Naive thymus-derived CD4-positive, alpha-beta T cell (primary cell): ENCODE data around the gene RARRES2. TPM values are rescaled to one million over a fixed set of nuclear protein-coding genes. Genes with fewer than 3 reads are reported as not detected.
A peak's percentile ranks its signal among the peaks of the same experiment; 100 is the strongest.

Experiments used
- ATAC-seq: fragments of 150-1000 bp; cut with Tn5 transposase; 2 replicates; pipeline ENCODE4 v1.10.0; 2021; ENCODE audit warnings: mild to moderate bottlenecking, moderate library complexity
- CTCF ChIA-PET: fragments of 350-600 bp; sonication (Branson Sonifier 250); formaldehyde crosslinking; loops from one replicate; lab custom pipeline; 2021; ENCODE audit warnings: antibody characterized with exemption; lab: Charles Lee
- POLR2A ChIA-PET: fragments of 350-600 bp; sonication (Branson Sonifier 250); formaldehyde crosslinking; loops from one replicate; lab custom pipeline; 2021; ENCODE audit warnings: antibody characterized with exemption, inconsistent platforms; lab: Charles Lee
- DNase-seq, 9 donors: peaks; one replicate each; pipeline versions ENCODE4 v3.0.0 to v3.0.0-alpha.2; 2020 to 2022; ENCODE audit warnings: mixed read lengths in 1 of 9
- H3K27ac ChIP-seq: one replicate; pipeline ENCODE4 v1.7.0; 2013; ENCODE audit warnings: mild to moderate bottlenecking, low read depth, low read length, moderate library complexity
- H3K27me3 ChIP-seq, 2 donors: one replicate each; pipeline ENCODE4 v1.7.0; 2013; ENCODE audit warnings: low read length in 2 of 2, mild to moderate bottlenecking in 2 of 2, moderate library complexity in 2 of 2; ENCODE audit not compliant: control insufficient read depth in 2 of 2, insufficient read depth in 2 of 2
- H3K36me3 ChIP-seq, 3 experiments: 1 replicate in 2 of 3; 2 replicates in 1 of 3; pipeline ENCODE4 v1.7.0; 2013; ENCODE audit warnings: low read length in 3 of 3, mild to moderate bottlenecking in 3 of 3, moderate library complexity in 1 of 3; ENCODE audit not compliant: insufficient read depth in 3 of 3, control insufficient read depth in 2 of 3
- H3K4me1 ChIP-seq, 2 donors: one replicate each; pipeline ENCODE4 v1.7.0; 2013; ENCODE audit warnings: low read length in 2 of 2, mild to moderate bottlenecking in 2 of 2, moderate library complexity in 1 of 2; ENCODE audit not compliant: control insufficient read depth in 2 of 2, insufficient read depth in 2 of 2
- H3K4me3 ChIP-seq: 2 replicates; pipeline ENCODE4 v1.7.0; 2013; ENCODE audit warnings: mild to moderate bottlenecking, low read length
- H3K9me3 ChIP-seq, 3 experiments: 1 replicate in 2 of 3; 2 replicates in 1 of 3; pipeline ENCODE4 v1.7.0; 2013; ENCODE audit warnings: low read length in 3 of 3; ENCODE audit not compliant: control insufficient read depth in 2 of 3
- H3K27ac Mint-ChIP-seq, 9 donors: one replicate each; pipeline ENCODE4 v1.8.0; 2020 to 2022; ENCODE audit warnings: mixed read lengths in 9 of 9, mild to moderate bottlenecking in 8 of 9, moderate library complexity in 5 of 9, inconsistent platforms in 2 of 9
- H3K27me3 Mint-ChIP-seq, 5 donors: one replicate each; pipeline ENCODE4 v1.8.0; 2021 to 2022; ENCODE audit warnings: mixed read lengths in 5 of 5, mild to moderate bottlenecking in 1 of 5
- H3K36me3 Mint-ChIP-seq, 5 donors: one replicate each; pipeline ENCODE4 v1.8.0; 2020 to 2022; ENCODE audit warnings: mixed read lengths in 5 of 5, mild to moderate bottlenecking in 3 of 5, inconsistent platforms in 1 of 5
- H3K4me1 Mint-ChIP-seq, 7 donors: one replicate each; pipeline ENCODE4 v1.8.0; 2020 to 2022; ENCODE audit warnings: mixed read lengths in 7 of 7, mild to moderate bottlenecking in 3 of 7, inconsistent platforms in 1 of 7
- H3K4me3 Mint-ChIP-seq, 10 donors: one replicate each; pipeline ENCODE4 v1.8.0; 2020 to 2022; ENCODE audit warnings: mild to moderate bottlenecking in 10 of 10, mixed read lengths in 10 of 10, moderate library complexity in 6 of 10, inconsistent platforms in 2 of 10
- H3K9me3 Mint-ChIP-seq, 11 donors: one replicate each; pipeline ENCODE4 v1.8.0; 2020 to 2022; ENCODE audit warnings: mixed read lengths in 11 of 11, mild to moderate bottlenecking in 4 of 11, inconsistent platforms in 1 of 11, moderate library complexity in 1 of 11
- intact Hi-C, 2 donors: fragments of 100-400 bp; cut with micrococcal nuclease; formaldehyde crosslinking; loops; one replicate each; pipeline ENCODE4 v1.15.1; 2023
- polyA plus RNA-seq, 2 donors: library from polyadenylated mRNA; unstranded; fragments of 300-500 nt; fragmentation: Illumina TruSeq; gene quantifications; one replicate each; pipeline ENCODE4 v1.2.3, GENCODE V29; 2021
- total RNA-seq, 6 experiments: library from RNA in 5 of 6; stranded (reverse) in 5 of 6; gene quantifications; 1 replicate in 5 of 6; 2 replicates in 1 of 6; pipeline ENCODE4 v1.2.3 and lab custom pipeline; 2021 to 2026

Gene RARRES2
- total and polyA plus RNA-seq, 7 experiments from 2014 or later = 0.38 TPM; not detected in 6

DNA sequence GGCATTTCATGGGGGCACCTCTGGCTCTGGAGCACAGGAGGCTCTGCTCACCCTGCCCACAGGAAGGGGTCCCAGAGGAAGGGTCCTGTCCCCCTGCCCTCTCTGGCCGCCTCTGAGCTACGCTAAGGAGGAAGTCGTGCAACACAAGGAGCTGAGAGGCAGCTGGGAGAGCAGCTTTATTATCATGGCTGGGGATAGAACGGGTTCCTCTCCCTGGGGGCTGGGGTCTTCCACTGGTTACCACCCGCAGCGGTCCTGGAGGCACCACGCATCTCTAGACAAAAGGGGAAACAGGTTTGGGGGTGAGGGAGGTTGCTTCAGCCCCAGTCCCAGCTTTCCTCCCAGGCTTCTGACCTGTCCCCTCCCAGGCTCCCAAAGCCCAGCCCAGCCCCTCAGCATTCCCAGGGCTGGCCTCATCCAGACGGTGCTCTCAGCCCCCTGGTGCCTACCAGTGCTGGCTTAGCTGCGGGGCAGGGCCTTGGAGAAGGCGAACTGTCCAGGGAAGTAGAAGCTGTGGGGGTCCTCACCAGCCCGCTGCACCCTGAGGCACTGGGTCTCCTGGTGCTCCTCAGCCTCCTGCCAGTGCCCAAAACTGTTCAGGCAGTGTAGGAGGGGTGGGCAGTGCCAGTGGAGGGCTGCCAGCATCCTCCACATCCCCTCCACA, 3.1 kb downstream of the RARRES2 start:
- intact Hi-C loops = no loop called here
- H3K4me1 Mint-ChIP-seq = peaks cover 0 to 12% (median 6%) of the 10 kb centered on the region in 7 donors
- H3K4me3 ChIP-seq = no peak overlapping the region
- ATAC-seq = no peak
- H3K36me3 ChIP-seq = peaks cover 0 to 9% (median 0%) of the 10 kb centered on the region in 3 experiments
- no peaks in the 10 kb centered on the region for H3K27me3 ChIP-seq
- peaks cover 0 to 7% (median 0%) of the 10 kb centered on the region in 11 donors for H3K9me3 Mint-ChIP-seq
- no peak overlapping the region for H3K27ac Mint-ChIP-seq
- no peak for DNase-seq
- CTCF ChIA-PET = interaction anchor here (2.5 kb wide), 1 partner anchor 18 kb away, joined by 5 read pairs; no protein-coding TSS in a partner anchor
- POLR2A ChIA-PET = no interaction called here
- H3K27ac ChIP-seq = no peak overlapping the region
- H3K9me3 ChIP-seq = no peaks in the 10 kb centered on the region
- no peak overlapping the region for H3K4me3 Mint-ChIP-seq
- H3K27me3 Mint-ChIP-seq = peaks cover 6 to 35% (median 17%) of the 10 kb centered on the region in 5 donors
- H3K36me3 Mint-ChIP-seq = peaks cover 1 to 17% (median 10%) of the 10 kb centered on the region in 5 donors
- H3K4me1 ChIP-seq = no peaks in the 10 kb centered on the region

DNA sequence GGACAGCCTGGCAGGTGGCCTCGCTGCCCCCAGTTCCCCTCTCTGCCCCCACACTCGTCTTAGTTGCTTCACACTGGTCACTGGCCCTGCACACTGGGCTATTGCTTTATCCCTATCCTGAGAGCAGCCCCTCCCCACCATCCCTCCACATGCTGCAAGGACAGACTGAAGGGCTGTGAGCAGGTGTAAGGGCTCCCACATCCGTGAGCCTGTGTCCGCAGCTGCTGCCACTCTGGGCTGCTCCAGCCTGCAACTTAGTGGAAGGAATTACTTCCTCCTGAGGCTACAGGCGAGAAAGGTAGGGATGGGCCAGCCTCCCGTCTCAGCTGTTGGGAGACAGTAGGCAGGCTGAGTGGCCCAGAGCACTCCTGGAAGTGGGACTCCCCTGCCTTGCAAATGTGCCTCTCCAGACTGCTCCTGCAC, 3.8 kb downstream of the RARRES2 start:
- Mint-ChIP-seq H3K4me3 (no peak overlapping the region), H3K4me1 (peaks cover 0 to 12% (median 6%) of the 10 kb centered on the region in 7 donors), H3K36me3 (peaks cover 0 to 17% (median 10%) of the 10 kb centered on the region in 5 donors), H3K27me3 (peaks cover 6 to 29% (median 13%) of the 10 kb centered on the region in 5 donors), H3K27ac (no peak overlapping the region), H3K9me3 (peaks cover 0 to under 1% (median 0%) of the 10 kb centered on the region in 11 donors)
- H3K36me3 ChIP-seq = peaks cover 0 to 9% (median 0%) of the 10 kb centered on the region in 3 experiments
- no peaks in the 10 kb centered on the region for H3K9me3 ChIP-seq
- intact Hi-C loops = no loop called here
- no peak for ATAC-seq
- H3K4me3 ChIP-seq = no peak overlapping the region
- no peak for DNase-seq
- H3K27ac ChIP-seq = no peak overlapping the region
- H3K4me1 ChIP-seq = no peaks in the 10 kb centered on the region
- no peaks in the 10 kb centered on the region for H3K27me3 ChIP-seq
- CTCF ChIA-PET = interaction anchor here (2.5 kb wide), 1 partner anchor 18 kb away, joined by 5 read pairs; no protein-coding TSS in a partner anchor
- POLR2A ChIA-PET = interaction anchor here (0.6 to 0.7 kb wide), 2 partner anchors 32 to 74 kb away, joined by 3 read pairs; no protein-coding TSS in a partner anchor

DNA sequence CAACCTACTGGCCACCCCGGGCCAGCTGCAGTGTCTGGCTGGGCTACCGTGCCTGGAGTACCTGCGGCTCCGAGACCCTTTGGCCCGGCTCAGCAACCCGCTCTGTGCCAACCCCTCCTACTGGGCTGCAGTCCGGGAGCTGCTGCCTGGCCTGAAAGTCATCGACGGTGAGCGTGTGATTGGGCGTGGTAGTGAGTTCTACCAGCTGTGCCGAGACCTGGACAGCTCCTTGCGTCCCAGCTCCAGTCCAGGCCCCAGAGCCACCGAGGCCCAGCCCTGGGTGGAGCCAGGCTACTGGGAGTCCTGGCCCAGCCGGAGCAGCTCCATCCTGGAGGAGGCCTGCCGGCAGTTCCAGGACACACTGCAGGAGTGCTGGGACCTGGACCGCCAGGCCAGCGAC, 4.2 kb downstream of the RARRES2 start:
- ChIA-PET POLR2A (interaction anchor here (0.6 to 0.7 kb wide), 2 partner anchors 32 to 75 kb away, joined by 3 read pairs; no protein-coding TSS in a partner anchor), CTCF (interaction anchor here (2.5 kb wide), 1 partner anchor 19 kb away, joined by 5 read pairs; no protein-coding TSS in a partner anchor)
- Histone ChIP-seq H3K27ac (no peak overlapping the region), H3K4me1 (no peaks in the 10 kb centered on the region), H3K9me3 (no peaks in the 10 kb centered on the region), H3K27me3 (no peaks in the 10 kb centered on the region), H3K4me3 (no peak overlapping the region), H3K36me3 (peaks cover 0 to 9% (median 0%) of the 10 kb centered on the region in 3 experiments)
- intact Hi-C loops = no loop called here
- peaks cover 4 to 24% (median 13%) of the 10 kb centered on the region in 5 donors for H3K27me3 Mint-ChIP-seq
- no peaks in the 10 kb centered on the region for H3K9me3 Mint-ChIP-seq
- H3K36me3 Mint-ChIP-seq = peaks cover 0 to 17% (median 9%) of the 10 kb centered on the region in 5 donors
- peaks cover 0 to 11% (median 6%) of the 10 kb centered on the region in 7 donors for H3K4me1 Mint-ChIP-seq
- ATAC-seq = no peak
- no peak for DNase-seq
- H3K27ac Mint-ChIP-seq = no peak overlapping the region
- H3K4me3 Mint-ChIP-seq = no peak overlapping the region

DNA sequence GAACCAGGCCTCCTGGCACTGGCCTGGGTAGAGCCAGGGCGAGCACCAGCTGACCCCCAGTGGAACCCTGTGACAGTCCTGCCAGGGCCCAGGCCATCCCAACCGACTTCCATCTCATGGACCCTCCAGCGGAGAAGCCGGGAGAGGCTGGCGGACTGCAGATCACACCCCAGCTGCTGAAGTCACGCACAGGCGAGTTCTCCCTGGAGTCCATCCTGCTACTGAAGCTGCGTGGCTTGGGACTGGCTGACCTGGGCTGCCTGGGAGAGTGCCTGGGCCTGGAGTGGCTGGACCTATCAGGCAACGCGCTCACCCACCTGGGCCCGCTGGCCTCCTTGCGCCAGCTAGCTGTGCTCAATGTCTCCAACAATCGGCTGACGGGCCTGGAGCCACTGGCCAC, 4.7 kb downstream of the RARRES2 start:
- DNase-seq (no peak), ATAC-seq (no peak)
- H3K36me3 ChIP-seq = peaks cover 0 to 9% (median 0%) of the 10 kb centered on the region in 3 experiments
- H3K4me3 ChIP-seq = no peak overlapping the region
- no peak overlapping the region for H3K27ac ChIP-seq
- H3K27me3 ChIP-seq = no peaks in the 10 kb centered on the region
- peaks cover 0 to 20% (median 9%) of the 10 kb centered on the region in 5 donors for H3K27me3 Mint-ChIP-seq
- H3K4me3 Mint-ChIP-seq = no peak overlapping the region
- ChIA-PET POLR2A (no interaction called here), CTCF (interaction anchor here (2.5 kb wide), 1 partner anchor 19 kb away, joined by 5 read pairs; no protein-coding TSS in a partner anchor)
- H3K9me3 Mint-ChIP-seq = peaks cover 0 to 1% (median 0%) of the 10 kb centered on the region in 11 donors
- intact Hi-C loops = no loop called here
- H3K4me1 ChIP-seq = no peaks in the 10 kb centered on the region
- peaks cover 0 to 17% (median 6%) of the 10 kb centered on the region in 5 donors for H3K36me3 Mint-ChIP-seq
- H3K27ac Mint-ChIP-seq = no peak overlapping the region
- no peaks in the 10 kb centered on the region for H3K9me3 ChIP-seq
- peaks cover 0 to 8% (median 6%) of the 10 kb centered on the region in 7 donors for H3K4me1 Mint-ChIP-seq

DNA sequence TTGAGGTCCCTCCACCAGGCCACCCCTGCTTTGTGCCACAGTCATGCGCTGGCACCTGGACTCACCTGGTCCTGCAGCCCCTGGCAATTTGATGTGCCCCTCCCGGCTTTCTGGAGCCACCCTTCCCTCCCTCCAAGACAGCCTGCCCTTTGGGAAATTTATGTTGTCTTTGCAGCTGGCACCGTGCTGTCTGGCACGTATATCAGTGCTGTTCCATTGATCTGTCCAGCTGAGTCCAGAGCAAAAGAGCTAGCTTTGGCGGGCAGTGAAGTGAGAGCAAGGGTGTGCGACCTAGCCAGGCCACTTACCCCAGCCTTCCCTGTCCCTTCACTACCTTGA, 5.7 kb downstream of the RARRES2 start:
- Mint-ChIP-seq H3K4me1 (peaks cover 0 to 6% (median 4%) of the 10 kb centered on the region in 7 donors), H3K36me3 (peaks cover 0 to 21% (median 6%) of the 10 kb centered on the region in 5 donors), H3K27ac (no peak overlapping the region), H3K4me3 (no peak overlapping the region), H3K27me3 (peaks cover 0 to 13% (median 8%) of the 10 kb centered on the region in 5 donors), H3K9me3 (peaks cover 0 to 1% (median 0%) of the 10 kb centered on the region in 11 donors)
- Histone ChIP-seq H3K4me3 (no peak overlapping the region), H3K9me3 (no peaks in the 10 kb centered on the region), H3K4me1 (no peaks in the 10 kb centered on the region), H3K27me3 (no peaks in the 10 kb centered on the region), H3K36me3 (peaks cover 0 to 13% (median 0%) of the 10 kb centered on the region in 3 experiments), H3K27ac (no peak overlapping the region)
- ChIA-PET CTCF (interaction anchor here (2.5 kb wide), 1 partner anchor 20 kb away, joined by 5 read pairs; no protein-coding TSS in a partner anchor), POLR2A (interaction anchor here (0.6 to 0.9 kb wide), 2 partner anchors 12 to 1061 kb away, joined by 3 read pairs; no protein-coding TSS in a partner anchor)
- DNase-seq (no peak), ATAC-seq (no peak)
- intact Hi-C loops = no loop called here

DNA sequence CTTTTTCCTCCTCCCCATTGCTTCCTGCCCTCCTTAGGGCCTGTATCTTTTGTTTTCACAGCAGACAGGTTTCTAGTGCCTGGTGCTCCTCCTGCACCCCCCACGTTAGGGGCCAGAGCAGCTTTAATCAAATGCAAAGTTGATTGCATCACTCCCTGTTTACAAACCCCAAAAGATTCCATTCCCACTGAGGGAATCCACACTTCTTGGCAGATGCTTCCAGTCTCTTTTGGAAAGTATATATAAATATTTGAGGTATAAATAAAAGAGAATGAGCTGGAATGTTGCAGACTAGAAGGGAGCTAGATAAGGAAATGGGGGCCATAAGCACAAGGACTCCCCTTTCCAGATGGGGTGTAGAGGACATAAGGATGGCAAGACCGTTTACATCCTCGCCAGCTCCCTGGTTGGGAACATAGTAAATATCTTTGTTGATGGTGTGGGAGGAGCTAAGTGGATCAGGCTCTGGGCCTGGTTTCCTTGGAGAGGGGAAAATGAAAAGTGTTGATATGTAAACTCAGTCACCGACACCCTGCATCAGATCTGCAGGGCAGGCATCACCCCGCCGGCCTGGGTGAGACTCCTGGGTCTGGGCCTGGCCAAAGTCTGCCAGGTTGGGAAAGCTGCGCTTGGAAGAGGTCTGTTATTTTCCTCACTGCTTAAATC, 6.2 kb downstream of the RARRES2 start:
- Mint-ChIP-seq H3K36me3 (peaks cover 0 to 24% (median 6%) of the 10 kb centered on the region in 5 donors), H3K4me3 (no peak overlapping the region), H3K9me3 (peaks cover 0 to 1% (median 0%) of the 10 kb centered on the region in 11 donors), H3K27me3 (peaks cover 0 to 10% (median 6%) of the 10 kb centered on the region in 5 donors), H3K27ac (peak overlapping the region in 1 of 9 donors; percentile 47), H3K4me1 (peaks cover 0 to 6% (median 4%) of the 10 kb centered on the region in 7 donors)
- H3K36me3 ChIP-seq = peaks cover 0 to 18% (median 0%) of the 10 kb centered on the region in 3 experiments
- no peaks in the 10 kb centered on the region for H3K9me3 ChIP-seq
- H3K27ac ChIP-seq = no peak overlapping the region
- H3K4me3 ChIP-seq = no peak overlapping the region
- no peak for DNase-seq
- ATAC-seq = no peak
- no peaks in the 10 kb centered on the region for H3K4me1 ChIP-seq
- ChIA-PET CTCF (no interaction called here), POLR2A (interaction anchor here (0.9 kb wide), 1 partner anchor 11 kb away, joined by 3 read pairs; no protein-coding TSS in a partner anchor)
- no peaks in the 10 kb centered on the region for H3K27me3 ChIP-seq
- intact Hi-C loops = no loop called here
